Stimulated activated effector memory CD8-positive, alpha-beta T cell treated with anti-CD3 and anti-CD28 coated beads, Interleukin-12 subunit alpha, Interleukin-12 subunit beta, amount 100 ng/mL, for 72 hours (primary cell): ENCODE data around the gene CXCR2.
"Not testable (repeated sequence)": the region's sequence is repeated elsewhere in the genome, so short reads cannot be mapped to it uniquely, and the experiment has no call there.

Source experiments
- ATAC-seq: fragments of 150-1000 bp; cut with Tn5 transposase; 2 replicates; pipeline ENCODE4 v1.10.0; 2021
- DNase-seq, 2 donors: peaks; one replicate each; pipeline ENCODE4 v3.0.0; 2021 to 2022; ENCODE audit warnings: low spot score in 2 of 2
- H3K27ac Mint-ChIP-seq: one replicate; pipeline ENCODE4 v1.8.0; 2022; ENCODE audit warnings: mild to moderate bottlenecking, mixed read lengths
- H3K36me3 Mint-ChIP-seq: one replicate; pipeline ENCODE4 v1.8.0; 2022; ENCODE audit warnings: mild to moderate bottlenecking, mixed read lengths
- H3K4me1 Mint-ChIP-seq: one replicate; pipeline ENCODE4 v1.8.0; 2022; ENCODE audit warnings: mixed read lengths
- H3K4me3 Mint-ChIP-seq: one replicate; pipeline ENCODE4 v1.8.0; 2022; ENCODE audit warnings: mild to moderate bottlenecking, mixed read lengths
- H3K9me3 Mint-ChIP-seq: one replicate; pipeline ENCODE4 v1.8.0; 2022; ENCODE audit warnings: mixed read lengths

Gene CXCR2

GRCh38 chr2:218125626-218126080 lies at the start of gene CXCR2:
TSS of gene CXCR2 (plus strand) at chr2:218126028. CDS start at chr2:218134802, 8,774 bp downstream.
- Mint-ChIP-seq H3K4me3 (peak within 1 kb of the TSS; percentile 39), H3K36me3 (no peaks in the 10 kb centered on the region), H3K9me3 (peaks cover 5% of the 10 kb centered on the region), H3K4me1 (peaks cover 16% of the 10 kb centered on the region), H3K27ac (peak within 1 kb of the TSS; percentile 73)
- ATAC-seq (peak; percentile 34), DNase-seq (no peak)

GRCh38 chr2:218077464-218078216 lies 48.2 kb upstream of the CXCR2 start:
- DNase-seq (no peak), ATAC-seq (no peak)
- H3K4me3 Mint-ChIP-seq: no peak overlapping the region
- H3K36me3 Mint-ChIP-seq: no peaks in the 10 kb centered on the region
- H3K27ac Mint-ChIP-seq: no peak overlapping the region
- H3K9me3 Mint-ChIP-seq: no peaks in the 10 kb centered on the region
- no peaks in the 10 kb centered on the region for H3K4me1 Mint-ChIP-seq

GRCh38 chr2:218079943-218080913 lies 45.6 kb upstream of the CXCR2 start:
- H3K9me3 Mint-ChIP-seq: no peaks in the 10 kb centered on the region
- H3K27ac Mint-ChIP-seq: no peak overlapping the region
- H3K4me3 Mint-ChIP-seq: no peak overlapping the region

GRCh38 chr2:218081063-218081462 lies 44.8 kb upstream of the CXCR2 start:
- Mint-ChIP-seq H3K27ac (peak overlapping the region; percentile 23), H3K4me1 (no peaks in the 10 kb centered on the region), H3K36me3 (no peaks in the 10 kb centered on the region), H3K9me3 (peaks cover 4% of the 10 kb centered on the region), H3K4me3 (no peak overlapping the region)
- DNase-seq: no peak
- peak; percentile 35 for ATAC-seq

More at GRCh38 chr2:218079943-218080913, 45.6 kb upstream of the CXCR2 start:
- DNase-seq (no peak), ATAC-seq (no peak)
- Mint-ChIP-seq H3K4me1 (no peaks in the 10 kb centered on the region), H3K36me3 (no peaks in the 10 kb centered on the region)

- Mint-ChIP-seq H3K4me3 (no peak overlapping the region), H3K9me3 (peaks cover 9% of the 10 kb centered on the region), H3K27ac (no peak overlapping the region), H3K4me1 (no peaks in the 10 kb centered on the region), H3K36me3 (no peaks in the 10 kb centered on the region)
- ATAC-seq: no peak
- DNase-seq: no peak
Observed at GRCh38 chr2:218081695-218082094, 44.1 kb upstream of the CXCR2 start.

- ATAC-seq (no peak), DNase-seq (peak in 1 of 2 donors; percentile 43)
- Mint-ChIP-seq H3K27ac (no peak overlapping the region), H3K9me3 (peaks cover 9% of the 10 kb centered on the region), H3K4me3 (no peak overlapping the region), H3K4me1 (no peaks in the 10 kb centered on the region), H3K36me3 (no peaks in the 10 kb centered on the region)
Observed at GRCh38 chr2:218082586-218083351, 43.1 kb upstream of the CXCR2 start.

GRCh38 chr2:218083352-218083676 lies 42.5 kb upstream of the CXCR2 start:
- no peak overlapping the region for H3K27ac Mint-ChIP-seq
- no peak overlapping the region for H3K4me3 Mint-ChIP-seq
- H3K36me3 Mint-ChIP-seq: no peaks in the 10 kb centered on the region
- H3K9me3 Mint-ChIP-seq: peaks cover 9% of the 10 kb centered on the region
- DNase-seq (peak in 1 of 2 donors; percentile 50), ATAC-seq (peak; percentile 28)
- no peaks in the 10 kb centered on the region for H3K4me1 Mint-ChIP-seq

- DNase-seq: no peak
- Mint-ChIP-seq H3K27ac (no peak overlapping the region), H3K36me3 (no peaks in the 10 kb centered on the region), H3K4me3 (no peak overlapping the region), H3K9me3 (peaks cover 9% of the 10 kb centered on the region), H3K4me1 (no peaks in the 10 kb centered on the region)
- ATAC-seq: no peak
Observed at GRCh38 chr2:218086478-218086877, 39.4 kb upstream of the CXCR2 start.

- no peak overlapping the region for H3K27ac Mint-ChIP-seq
- H3K9me3 Mint-ChIP-seq: peaks cover 9% of the 10 kb centered on the region
- H3K4me1 Mint-ChIP-seq: no peaks in the 10 kb centered on the region
- H3K4me3 Mint-ChIP-seq: no peak overlapping the region
- no peak for ATAC-seq
- DNase-seq: no peak
- H3K36me3 Mint-ChIP-seq: no peaks in the 10 kb centered on the region
Observed at GRCh38 chr2:218089259-218089658, 36.6 kb upstream of the CXCR2 start.

- Mint-ChIP-seq H3K9me3 (no peaks in the 10 kb centered on the region), H3K27ac (no peak overlapping the region), H3K4me1 (no peaks in the 10 kb centered on the region), H3K4me3 (no peak overlapping the region), H3K36me3 (no peaks in the 10 kb centered on the region)
- DNase-seq (no peak), ATAC-seq (no peak)
Observed at GRCh38 chr2:218091746-218092145, 34.1 kb upstream of the CXCR2 start.

- no peak for DNase-seq
- Mint-ChIP-seq H3K36me3 (no peaks in the 10 kb centered on the region), H3K9me3 (no peaks in the 10 kb centered on the region), H3K4me1 (no peaks in the 10 kb centered on the region), H3K27ac (no peak overlapping the region), H3K4me3 (no peak overlapping the region)
- no peak for ATAC-seq
Observed at GRCh38 chr2:218093879-218094278, 31.9 kb upstream of the CXCR2 start.

- DNase-seq (no peak), ATAC-seq (no peak)
- Mint-ChIP-seq H3K4me3 (no peak overlapping the region), H3K4me1 (no peaks in the 10 kb centered on the region), H3K27ac (no peak overlapping the region), H3K36me3 (no peaks in the 10 kb centered on the region), H3K9me3 (no peaks in the 10 kb centered on the region)
Observed at GRCh38 chr2:218095853-218096252, 30.0 kb upstream of the CXCR2 start.

- Mint-ChIP-seq H3K4me1 (no peaks in the 10 kb centered on the region), H3K36me3 (no peaks in the 10 kb centered on the region), H3K9me3 (no peaks in the 10 kb centered on the region), H3K27ac (no peak overlapping the region), H3K4me3 (no peak overlapping the region)
- DNase-seq (no peak), ATAC-seq (no peak)
Observed at GRCh38 chr2:218097975-218098374, 27.9 kb upstream of the CXCR2 start.

- not testable (repeated sequence) for H3K9me3 Mint-ChIP-seq, DNase-seq, ATAC-seq, H3K27ac Mint-ChIP-seq, H3K4me1 Mint-ChIP-seq, H3K4me3 Mint-ChIP-seq, H3K36me3 Mint-ChIP-seq
Observed at GRCh38 chr2:218108834-218109233, 17.0 kb upstream of the CXCR2 start.

GRCh38 chr2:218121789-218122188 lies 4.0 kb upstream of the CXCR2 start:
- not testable (repeated sequence) for H3K4me3 Mint-ChIP-seq, H3K4me1 Mint-ChIP-seq, H3K27ac Mint-ChIP-seq, H3K9me3 Mint-ChIP-seq, ATAC-seq, H3K36me3 Mint-ChIP-seq, DNase-seq
